NCI-H2196 treated with DMSO at 0.1 percent for 48 hours (cell line): ENCODE data around the gene CNPY1.
"Not testable (repeated sequence)": the region's sequence is repeated elsewhere in the genome, so short reads cannot be mapped to it uniquely, and the experiment has no call there.

ENCODE experiments used
- DNase-seq: peaks from one replicate; lab custom pipeline; 2025; ENCODE audit not compliant: unreplicated experiment; lab: John Stamatoyannopoulos, UW

The CNPY1 gene

DNA sequence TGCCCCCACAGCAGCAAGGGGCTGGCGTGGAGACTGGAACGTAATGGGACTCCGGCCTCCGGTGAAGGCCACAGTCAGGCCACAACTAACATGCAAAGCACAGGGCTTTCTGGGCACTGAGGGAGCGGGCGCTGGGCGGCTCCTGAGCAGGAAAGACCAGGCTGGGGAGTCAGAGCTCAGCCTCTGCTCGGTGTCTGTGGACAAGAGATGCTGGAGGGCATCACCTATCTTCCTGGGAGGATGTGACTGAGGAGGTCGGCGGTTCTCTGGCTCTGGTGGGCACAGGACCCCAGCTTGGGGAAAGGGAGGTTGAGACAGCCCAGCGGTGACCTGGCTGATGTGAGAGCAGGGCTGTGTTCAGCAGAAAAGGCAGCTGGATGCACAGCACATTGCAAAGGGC is 11.7 kb downstream of the CNPY1 start:
- no peak for DNase-seq

DNA sequence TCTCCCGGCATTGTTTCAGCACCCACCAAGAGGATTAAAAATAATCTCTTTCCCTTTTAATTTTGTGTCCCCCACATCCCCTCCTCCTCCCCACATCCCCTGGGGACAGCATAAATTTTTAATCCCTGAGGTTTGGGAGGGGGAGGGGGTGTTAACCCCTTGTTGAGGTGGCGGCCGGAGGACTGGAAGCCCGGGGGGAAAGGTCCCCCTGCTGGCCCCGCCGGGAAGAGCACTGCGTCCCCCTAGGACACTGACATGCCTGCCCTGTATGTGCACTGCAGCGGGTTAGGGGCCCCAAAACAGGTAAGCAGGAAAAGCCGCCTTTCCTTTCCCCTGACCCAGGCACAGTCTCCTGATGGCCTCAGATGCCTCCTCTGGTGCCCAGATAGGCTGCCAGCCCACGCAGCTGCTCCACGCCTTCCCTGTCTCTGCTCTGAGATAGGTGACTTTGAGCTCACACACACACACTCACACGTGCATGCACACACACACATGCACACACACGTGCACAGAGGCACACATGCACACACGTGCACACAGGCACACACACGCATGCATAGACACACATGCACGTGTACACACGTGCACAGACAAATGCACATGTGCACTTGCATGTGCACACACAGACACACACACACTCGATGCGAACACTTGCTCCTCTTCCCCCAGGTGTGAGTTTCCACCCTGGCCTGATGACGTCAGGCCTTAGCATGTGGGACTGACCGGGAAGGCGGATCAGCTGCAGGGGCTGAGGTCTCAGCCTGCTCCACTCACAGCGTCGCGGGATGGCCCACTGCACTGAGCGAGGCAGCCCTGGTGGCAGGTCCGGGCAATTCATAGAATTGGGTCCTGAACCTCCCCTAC is 12.3 kb downstream of the CNPY1 start:
- DNase-seq, result no peak

DNA sequence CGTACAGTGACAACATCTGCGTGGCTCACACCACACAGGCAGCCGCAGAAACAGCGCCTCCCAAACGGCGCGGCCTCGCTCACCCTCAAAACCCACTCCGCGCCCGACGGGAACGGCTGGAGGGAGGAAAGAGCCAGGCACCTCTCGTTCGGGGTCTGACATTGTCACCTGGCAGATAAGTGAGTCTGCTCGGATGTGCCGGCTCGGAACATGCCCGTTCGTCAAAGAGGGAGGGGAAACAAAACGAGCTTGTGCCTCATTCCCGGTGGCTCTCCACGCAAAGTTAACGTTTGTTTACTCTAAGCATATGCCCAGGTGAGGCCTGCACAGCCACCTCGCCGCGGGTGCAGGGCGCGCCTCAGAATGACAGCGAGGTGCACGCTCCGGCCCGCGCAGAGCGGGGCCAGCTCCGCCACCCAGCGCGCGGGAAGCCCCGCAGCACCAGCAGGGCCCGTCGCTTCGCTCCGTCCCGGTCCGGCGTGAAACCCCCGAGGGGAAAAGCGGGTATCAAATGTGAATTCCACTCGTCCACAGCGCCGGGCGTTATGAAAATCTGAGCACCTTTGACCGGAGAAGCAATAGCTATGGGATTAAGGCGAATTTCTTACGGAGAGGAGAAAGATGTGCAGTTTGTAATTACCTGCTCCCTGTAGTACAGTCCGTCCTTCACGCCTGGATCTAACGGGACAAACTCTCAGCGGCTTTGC is 13.1 kb downstream of the CNPY1 start:
- no peak for DNase-seq

DNA sequence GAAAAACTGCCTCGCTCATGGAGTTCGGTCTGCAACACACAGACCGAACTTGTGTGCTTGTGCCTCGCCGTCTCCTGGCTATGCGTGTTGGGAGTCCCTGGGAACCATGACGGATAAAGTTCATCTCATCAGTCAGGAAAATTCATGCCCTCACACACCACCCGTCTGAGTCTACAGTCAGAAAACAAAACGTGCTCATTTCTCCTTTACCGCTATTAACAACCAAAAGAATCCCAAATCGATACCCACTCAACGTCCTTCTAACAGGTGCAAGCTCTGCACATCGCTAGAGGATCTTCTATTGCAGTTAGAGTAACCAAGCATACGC is 13.6 kb downstream of the CNPY1 start:
- no peak for DNase-seq

DNA sequence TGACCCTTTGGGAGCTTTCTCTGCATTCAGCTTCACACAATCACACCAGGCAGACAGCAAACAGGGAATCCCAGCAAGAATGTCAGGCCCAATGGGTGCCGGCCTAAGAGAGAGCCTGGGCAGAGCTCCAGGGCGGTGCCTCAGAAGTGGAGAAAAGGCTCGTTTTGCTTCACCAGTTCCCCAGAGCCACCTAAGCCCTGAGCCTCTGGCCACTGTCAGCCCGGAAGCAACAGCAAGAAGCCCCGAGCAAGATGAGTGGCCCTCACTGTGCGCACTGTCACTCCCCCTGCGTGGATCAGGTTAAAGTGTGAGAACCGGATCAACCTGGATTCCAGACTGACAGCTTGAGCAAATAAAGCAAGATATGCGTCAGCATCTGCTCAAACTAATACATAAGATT is 14.7 kb downstream of the CNPY1 start:
- DNase-seq, result no peak

DNA sequence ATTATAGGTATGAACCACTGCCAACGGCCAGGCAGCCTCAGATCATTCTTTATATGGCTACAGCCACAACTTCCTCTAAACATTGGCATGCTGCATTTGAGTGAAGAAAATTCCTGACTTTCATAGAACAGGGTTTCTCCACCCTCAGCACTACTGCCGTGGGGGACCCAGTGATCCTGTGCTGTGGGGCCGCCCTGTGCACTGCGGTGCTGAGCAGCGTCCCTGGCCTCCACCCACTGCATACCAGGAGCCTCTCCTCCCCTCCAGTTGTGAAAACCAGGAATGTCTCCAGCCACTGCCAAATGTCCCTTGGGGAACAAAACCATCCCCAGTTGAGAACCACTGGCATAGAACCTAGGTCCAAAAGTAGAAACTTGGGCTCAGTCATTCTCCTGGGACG is 15.8 kb downstream of the CNPY1 start:
- no peak for DNase-seq

DNA sequence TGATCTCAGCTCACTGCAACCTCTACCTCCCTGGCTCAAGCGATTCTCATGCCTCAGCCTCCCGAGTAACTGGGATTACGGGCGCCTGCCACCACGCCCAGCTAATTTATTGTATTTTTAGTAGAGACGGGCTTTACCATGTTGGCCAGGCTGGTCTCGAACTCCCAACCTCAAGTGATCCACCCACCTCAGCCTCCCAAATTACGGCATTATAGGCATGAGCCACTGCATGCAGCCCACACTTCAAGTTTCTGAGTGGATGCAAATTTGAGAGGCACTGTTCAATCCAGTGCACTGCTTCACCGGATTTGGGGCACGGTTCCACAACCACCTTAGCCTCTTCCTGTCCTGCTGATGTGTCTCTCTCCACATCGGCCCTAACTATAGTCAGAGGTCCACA is 16.5 kb downstream of the CNPY1 start:
- DNase-seq, result no peak

DNA sequence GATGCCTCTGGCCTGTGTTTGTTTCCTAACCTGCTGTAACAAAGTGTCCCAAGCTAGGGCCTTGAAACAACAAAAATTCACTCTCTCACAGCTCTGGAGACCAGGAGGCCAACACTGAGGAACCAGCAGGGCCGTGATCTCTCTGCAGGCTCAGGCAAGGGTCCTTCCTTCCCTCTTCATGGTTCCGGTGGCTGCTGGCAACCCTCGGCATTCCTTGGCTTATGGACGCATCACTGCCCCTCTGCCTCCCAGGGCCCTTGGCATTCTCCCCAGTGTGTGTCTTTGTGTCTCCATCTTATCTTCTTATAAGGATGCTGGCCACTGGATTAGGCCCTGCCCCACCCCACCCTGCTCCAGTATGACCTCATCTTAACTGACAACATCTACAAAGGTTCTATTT is 17.0 kb downstream of the CNPY1 start:
- no peak for DNase-seq

DNA sequence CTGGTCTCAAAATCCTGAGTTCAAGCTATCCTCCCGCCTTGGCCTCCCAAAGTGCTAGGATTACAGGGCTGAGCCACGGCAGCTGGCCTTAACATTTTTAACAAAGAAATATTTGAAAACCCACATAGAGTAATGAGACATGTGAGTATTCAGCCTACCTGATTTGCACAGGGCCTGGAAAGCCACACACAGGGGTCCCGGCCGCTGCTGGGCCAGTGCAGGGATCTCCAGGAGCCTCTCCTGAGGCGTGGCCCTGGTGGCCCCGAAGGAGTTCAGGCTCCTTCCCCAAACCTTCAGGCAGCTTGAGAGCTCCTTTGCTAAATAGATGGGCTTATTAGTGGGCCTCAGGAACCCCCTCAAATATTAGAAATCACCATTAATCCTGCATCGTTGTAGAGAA is 18.7 kb downstream of the CNPY1 start:
- DNase-seq, result no peak

DNA sequence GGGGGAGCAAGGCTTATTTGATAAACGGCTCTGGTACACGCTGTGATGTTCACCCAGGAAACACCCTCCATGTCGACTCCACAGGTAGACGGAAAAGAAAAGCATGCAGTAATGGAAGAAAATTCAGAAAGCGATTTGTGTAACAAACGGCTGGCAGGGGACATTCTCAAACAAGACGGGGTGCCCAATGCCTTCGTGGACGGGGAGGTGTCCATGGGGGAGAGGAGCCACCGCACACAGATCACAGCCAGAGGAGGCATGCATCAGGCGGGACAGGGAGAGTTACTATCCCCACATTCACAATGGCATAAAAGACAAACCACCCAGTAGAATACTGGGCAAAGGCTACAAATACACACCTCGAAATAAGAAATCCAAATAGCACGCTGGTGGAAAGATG is 20.1 kb downstream of the CNPY1 start:
- no peak for DNase-seq

DNA sequence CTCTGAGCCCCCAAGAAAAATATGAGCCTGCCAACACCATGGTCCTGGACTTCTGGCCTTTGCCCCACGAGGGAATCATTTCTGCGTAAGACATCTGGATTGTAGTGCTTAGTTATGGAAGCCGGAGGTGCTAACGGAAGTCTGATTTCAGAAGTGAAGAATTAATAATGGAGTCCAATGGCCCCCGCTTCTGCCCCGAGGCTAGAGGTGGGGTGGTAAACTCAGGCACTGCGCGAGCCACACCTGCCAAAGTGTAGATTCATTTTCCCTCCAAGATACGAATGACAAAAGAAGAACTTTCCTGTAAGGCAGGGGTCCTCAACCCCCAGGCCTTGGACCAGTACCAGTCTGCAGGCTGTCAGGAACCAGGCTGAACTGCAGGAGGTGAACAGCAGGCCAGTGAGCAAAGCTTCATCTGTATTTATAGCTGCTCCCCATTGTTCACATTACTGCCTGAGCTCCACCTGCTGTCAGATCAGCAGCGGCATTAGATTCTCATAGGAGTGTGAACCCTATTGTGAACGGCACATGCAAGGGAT is 22.3 kb downstream of the CNPY1 start:
- DNase-seq, result no peak

DNA sequence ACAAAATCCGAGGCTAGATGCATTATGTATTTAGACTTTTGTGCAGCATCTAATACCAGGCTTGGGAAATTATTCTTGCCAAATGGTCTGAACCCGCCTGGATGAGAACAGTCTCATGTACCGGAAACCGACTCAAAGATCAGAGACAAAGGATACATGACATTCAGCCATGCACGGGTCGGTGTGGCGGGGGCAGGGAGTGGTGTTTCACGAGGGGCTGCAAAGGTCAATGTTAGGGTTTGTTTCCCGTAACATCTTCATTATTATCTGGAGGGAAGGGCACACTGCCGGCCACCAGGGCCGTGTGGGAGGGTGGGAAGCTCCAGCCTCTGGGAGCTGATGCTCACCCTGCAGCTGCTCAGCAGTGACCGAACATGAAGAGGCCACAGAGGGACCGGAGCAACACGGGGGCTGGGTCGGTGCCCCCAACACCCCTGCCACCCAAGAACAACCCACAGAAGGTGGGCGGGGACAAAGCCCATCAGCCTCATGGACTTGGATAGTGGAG is 23.1 kb downstream of the CNPY1 start:
- no peak for DNase-seq

DNA sequence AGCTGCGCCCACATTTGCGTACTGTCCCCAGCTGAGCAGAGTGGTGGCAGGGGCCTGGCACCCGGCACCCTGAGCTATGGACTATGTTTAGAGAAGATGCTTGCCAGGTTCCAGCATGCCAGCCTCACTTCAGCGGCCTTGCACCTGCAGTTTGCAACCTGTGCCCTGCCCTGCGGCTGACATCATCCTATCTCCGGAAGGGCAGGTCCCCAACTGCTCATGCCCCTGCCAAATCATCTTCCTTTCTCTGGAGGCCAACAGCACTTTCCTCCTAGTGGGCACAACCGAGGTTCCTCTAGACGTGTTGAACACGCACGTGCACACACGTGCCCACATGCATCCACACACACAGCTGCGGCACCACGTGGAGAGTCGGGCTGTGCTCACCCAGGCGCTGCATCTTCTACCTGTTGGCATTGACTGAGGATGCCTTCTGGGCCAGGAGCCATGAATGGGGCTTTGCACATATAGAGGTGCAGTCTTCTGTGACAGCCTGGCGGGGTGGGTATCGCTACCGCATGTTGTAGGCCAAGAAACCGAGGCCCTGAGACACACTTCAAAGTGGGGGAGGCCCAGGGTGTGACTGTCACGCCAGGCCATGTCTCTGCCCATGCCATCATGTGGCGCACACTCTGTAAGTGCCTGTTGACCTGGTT is 24.5 kb downstream of the CNPY1 start:
- DNase-seq, result peak; percentile 56

DNA sequence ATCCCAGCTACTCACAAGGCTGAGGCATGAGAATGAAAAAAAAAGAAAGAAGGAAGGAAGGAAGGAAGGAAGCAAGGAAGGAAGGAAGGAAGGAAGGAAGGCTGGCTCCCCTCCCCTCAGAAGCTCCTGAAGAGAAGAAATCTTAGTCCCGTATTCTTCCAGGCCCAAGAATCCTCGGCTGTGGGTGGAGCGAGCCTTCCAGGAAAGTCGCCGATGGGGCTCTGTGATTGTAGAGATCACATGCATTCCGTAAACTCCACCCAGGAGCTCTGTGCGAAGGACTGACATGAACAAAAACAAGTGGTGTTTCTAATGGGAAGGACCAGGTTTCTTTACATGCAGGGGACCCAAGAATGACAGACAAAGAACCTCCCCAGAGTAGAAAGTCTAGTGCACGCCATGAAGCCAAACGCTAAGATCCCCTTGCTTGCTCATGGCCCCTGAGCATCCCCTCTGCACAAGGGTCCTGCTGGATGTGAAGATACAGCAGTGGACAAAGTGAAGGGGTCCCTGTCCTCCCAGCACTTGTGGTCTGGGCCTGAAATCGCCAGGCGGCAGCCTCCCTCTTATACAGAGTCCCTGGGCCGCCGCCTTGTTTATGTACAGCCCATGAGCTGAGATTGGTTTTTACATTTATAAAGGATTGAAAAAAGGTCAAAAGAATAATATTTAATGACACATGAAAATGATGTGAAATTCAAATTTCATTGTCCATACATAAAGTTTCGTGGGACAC is 25.2 kb downstream of the CNPY1 start:
- DNase-seq, result no peak

DNA sequence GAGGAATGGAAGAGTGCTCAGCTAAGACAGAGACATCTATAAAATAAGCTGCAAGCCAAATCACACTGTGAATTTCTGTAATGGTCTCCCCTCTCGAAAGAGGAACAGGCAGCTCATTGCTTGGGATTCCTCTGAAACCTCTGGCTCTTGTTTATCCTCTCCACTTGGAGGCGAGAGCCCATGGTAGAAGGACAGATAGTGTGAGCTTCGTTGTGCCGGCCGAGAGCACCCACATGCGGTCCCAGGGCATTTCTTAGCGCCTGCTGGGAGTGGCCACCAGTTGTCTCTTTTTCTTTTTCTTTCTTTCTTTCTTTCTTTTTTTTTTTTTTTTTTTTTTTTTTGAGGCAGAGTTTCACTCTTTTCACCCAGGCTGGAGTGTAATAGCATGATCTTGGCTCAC is 26.2 kb downstream of the CNPY1 start:
- no peak for DNase-seq

DNA sequence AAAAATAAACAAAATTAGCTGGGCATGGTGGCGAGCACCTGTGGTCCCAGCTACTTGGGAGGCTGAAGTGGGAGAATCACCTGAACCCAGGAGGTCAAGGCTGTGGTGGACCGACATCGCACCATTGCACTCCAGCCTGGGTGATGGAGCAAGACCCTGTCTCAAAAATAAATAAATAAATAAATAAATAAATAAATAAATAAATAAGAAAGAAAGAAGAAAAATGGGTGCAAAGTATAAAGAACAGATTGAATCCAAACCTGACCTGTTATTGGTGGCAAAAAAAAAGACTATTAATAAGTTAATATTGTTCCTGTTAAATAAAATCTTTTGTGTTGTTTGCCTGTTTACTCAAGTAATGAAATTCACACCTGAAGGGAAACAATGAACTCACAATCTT is 27.0 kb downstream of the CNPY1 start:
- not testable (repeated sequence) for DNase-seq

DNA sequence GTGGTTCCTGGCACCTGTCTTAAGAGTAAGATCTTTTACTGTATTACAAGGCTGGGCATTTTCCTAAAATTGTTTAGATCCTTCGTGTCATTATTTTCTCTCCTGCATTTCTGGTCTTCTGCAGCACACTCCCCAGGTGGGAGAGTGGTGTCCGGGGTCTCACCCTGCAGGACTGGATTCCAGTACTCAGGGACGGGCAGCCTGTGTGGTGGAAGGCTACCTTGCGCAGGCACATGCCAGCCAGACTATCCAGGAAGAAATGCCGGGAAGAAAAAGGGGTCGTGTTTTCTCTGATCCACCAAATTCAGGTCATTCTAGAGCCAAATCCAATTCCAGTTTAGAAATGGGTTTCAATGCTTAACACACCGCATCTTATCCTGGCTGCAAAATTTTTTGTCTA is 27.7 kb downstream of the CNPY1 start:
- DNase-seq, result no peak

DNA sequence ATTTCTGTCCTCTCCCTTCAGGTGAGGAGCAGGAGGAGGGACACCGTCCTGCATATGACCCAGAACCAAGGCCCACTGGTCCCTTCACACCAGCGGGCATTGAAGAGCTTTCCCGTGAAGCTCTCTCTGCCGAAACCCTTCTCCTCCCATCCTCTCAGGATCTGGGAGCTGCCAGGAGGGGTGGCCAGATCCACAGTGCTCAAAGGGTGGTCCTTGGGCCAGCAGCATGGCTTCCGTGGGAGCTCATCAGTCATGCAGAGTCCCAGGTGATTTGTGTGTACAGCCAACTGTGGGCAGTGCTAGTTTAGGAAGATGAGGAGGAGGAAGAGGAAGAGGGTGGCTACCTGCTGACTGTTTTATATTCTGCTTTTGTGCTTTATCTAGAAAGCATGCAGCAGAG is 28.4 kb downstream of the CNPY1 start:
- DNase-seq, result no peak

DNA sequence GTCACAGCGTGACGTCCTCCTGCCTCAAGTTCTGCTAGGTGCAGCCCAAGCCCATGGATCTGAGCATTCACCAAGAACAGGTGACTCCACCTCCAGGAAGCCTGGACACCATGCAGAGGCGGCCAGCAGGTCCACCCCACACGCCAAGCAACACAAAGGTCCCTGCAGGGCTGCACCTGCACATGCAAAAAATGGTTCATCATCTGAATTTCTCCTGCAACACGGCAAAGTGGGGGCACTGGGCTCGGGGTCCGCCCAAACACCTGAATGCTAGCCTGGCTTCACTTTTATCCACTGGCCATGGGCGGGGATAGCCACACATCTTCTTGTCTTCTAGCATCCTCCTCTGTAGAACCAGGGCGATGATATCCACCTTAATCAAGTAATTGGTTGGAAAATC is 28.9 kb downstream of the CNPY1 start:
- DNase-seq, result no peak

DNA sequence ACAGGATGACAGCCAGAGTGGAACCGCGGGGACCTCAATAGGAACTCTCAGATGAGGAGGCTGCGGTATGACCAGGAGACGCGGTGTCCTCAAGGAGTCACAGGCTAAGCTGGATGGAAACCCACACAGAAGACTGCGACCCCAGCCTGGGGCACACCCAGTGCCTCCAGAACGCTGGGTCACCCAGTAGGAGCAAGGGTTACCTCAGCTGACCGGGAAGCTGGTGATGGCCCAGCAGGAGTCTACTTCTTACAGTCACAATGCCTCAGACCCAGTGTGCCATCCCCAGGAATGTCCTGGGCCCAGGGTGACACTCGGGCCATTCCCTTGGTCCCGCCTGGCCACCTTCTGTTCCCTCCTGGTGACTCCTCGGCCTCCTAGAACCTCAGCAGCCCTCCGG is 29.9 kb downstream of the CNPY1 start:
- no peak for DNase-seq

DNA sequence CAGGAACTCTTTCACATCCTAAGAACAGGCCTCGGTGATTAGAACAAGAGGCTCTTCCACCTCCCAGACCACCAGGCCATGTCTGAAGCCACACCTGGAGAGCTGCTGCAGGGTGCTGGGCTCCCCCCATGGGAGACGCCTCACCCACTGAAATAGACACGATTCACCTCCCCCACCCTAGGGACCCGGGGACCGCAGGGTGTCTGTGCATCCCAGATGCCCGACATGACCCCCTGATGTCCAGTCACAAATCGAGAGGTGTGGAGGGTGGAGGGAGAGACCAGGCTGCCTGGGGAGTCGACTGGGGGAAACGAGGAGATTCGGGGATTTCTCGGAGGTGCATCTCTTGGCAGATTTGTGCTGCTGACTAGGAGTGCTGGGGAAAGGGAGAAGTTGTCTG is 31.0 kb downstream of the CNPY1 start:
- DNase-seq, result no peak
